ENCODE measurements around the gene RNASE11.

DNA sequence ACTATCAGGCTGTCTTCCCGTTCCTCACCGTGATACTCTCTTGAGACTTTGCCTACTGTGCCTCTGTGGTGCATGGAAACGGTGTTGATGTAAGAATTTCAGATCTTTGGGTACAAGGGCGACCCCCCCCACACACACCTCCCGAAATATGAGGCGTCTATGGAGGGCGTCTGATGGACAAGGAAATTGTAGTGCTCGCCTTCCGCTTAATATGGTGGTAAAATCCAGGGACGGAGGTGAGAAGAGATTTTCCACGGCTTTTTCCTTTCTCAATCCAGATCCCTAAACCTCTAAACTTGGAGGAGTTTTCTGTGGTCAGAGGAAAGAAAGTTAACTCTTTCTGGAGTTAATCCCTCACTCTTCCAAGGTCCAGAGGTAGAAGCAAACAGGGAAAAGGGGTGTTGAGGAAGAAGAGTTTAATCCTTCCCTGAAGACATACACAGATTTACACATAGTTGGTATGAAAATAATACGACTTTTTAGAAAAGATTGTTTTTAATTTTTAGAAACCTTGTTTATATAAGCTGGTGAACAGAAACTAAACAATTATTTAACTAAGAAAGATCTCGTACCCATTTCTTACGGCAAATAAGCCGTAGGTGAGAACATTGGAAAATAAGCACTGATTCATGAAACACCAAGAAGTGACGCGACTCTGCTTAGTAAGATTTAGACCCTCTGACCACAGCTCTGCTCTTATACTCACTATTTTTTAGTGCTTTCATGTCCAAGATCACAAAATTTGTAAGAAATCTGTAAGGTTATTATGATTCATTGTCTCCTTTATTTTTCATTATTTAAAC lies 26.4 kb upstream of the RNASE11 start:
- no peak for TF ChIP-seq CTCF (IDR thresholded peaks at IDR 0.05)
- no peak for TF ChIP-seq POLR2A (IDR thresholded peaks at IDR 0.05)

Data from tibial nerve (tissue), 3 donors.